ENCODE data around the gene KRT32. TPM values are rescaled to one million over a fixed set of nuclear protein-coding genes. Genes with fewer than 3 reads are reported as not detected.

Gene KRT32
- total RNA-seq, 2 experiments from 2014 or later = not detected

GRCh38 chr17:41490000-41490990 lies 23.1 kb upstream of the KRT32 start:
- Mint-ChIP-seq H3K4me3 (no peak overlapping the region), H3K9me3 (no peaks in the 10 kb centered on the region), H3K27ac (no peak overlapping the region), H3K36me3 (no peaks in the 10 kb centered on the region), H3K4me1 (ENCODE audit: low read depth) (peaks cover 9% of the 10 kb centered on the region), H3K27me3 (no peaks in the 10 kb centered on the region)
- POLR2A ChIA-PET = no interaction called here
- intact Hi-C loops (cut with micrococcal nuclease) = loop anchor here (10.0 kb wide), 1 partner anchor 85 kb away; no protein-coding TSS in a partner anchor
- CTCF ChIA-PET = interaction anchor here (0.7 to 7.9 kb wide), 5 partner anchors 59 to 549 kb away, joined by 3 to 41 read pairs (median 6); no protein-coding TSS in a partner anchor
- DNase-seq = no peak

DNA sequence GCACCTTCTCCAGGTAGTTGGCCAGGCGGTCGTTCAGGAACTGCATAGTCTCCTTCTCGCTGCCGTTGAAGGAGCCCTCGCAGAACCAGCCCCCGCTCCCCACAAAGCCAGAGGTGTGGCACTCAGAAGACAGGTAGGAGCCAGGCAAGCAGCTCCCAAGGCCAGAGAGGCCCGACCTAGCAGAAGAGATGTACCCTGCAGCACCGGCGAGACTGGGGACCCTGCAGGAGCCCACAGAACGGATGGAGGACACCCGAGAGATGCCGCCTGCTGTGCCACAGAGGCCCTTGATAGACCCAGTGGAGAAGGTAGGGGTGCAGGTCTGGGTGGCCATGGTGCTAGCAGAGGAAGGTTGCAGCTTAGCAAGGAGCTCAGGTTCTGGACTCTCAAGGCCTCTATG lies 22.3 kb upstream of the KRT32 start, which contains the start of gene KRT36:
KRT36 (minus strand) TSS at position 380 of the 400 bp plus-strand sequence; CDS start at position 334, 46 bp downstream.
- intact Hi-C loops (cut with micrococcal nuclease) = no loop called here
- no peaks in the 10 kb centered on the region for H3K9me3 Mint-ChIP-seq

GRCh38 chr17:41486809-41487530 lies 19.8 kb upstream of the KRT32 start:
- no peaks in the 10 kb centered on the region for H3K9me3 Mint-ChIP-seq
- H3K4me3 Mint-ChIP-seq = no peak overlapping the region
- H3K36me3 Mint-ChIP-seq = no peaks in the 10 kb centered on the region
- ChIA-PET POLR2A (no interaction called here), CTCF (interaction anchor here (0.7 to 7.9 kb wide), 8 partner anchors 9 to 176 kb away, joined by 3 to 41 read pairs (median 4); no protein-coding TSS in a partner anchor)
- no peaks in the 10 kb centered on the region for H3K27me3 Mint-ChIP-seq
- H3K4me1 Mint-ChIP-seq (ENCODE audit: low read depth) = peaks cover 9% of the 10 kb centered on the region
- H3K27ac Mint-ChIP-seq = no peak overlapping the region
- intact Hi-C loops (cut with micrococcal nuclease) = no loop called here
- peak; percentile 60 for DNase-seq

More for the DNA sequence above, 22.3 kb upstream of the KRT32 start, which contains the start of gene KRT36:
- ChIA-PET POLR2A (no interaction called here), CTCF (interaction anchor here (0.9 to 7.9 kb wide), 3 partner anchors 60 to 173 kb away, joined by 3 to 41 read pairs (median 15); no protein-coding TSS in a partner anchor)
- H3K4me1 Mint-ChIP-seq (ENCODE audit: low read depth) = peaks cover 9% of the 10 kb centered on the region
- no peak within 1 kb of the TSS for H3K4me3 Mint-ChIP-seq
- DNase-seq = no peak
- H3K27me3 Mint-ChIP-seq = no peaks in the 10 kb centered on the region
- no peak within 1 kb of the TSS for H3K27ac Mint-ChIP-seq
- H3K36me3 Mint-ChIP-seq = no peaks in the 10 kb centered on the region

GRCh38 chr17:41486316-41486715 lies 19.1 kb upstream of the KRT32 start:
- no peaks in the 10 kb centered on the region for H3K9me3 Mint-ChIP-seq
- intact Hi-C loops (cut with micrococcal nuclease) = no loop called here
- ChIA-PET CTCF (interaction anchor here (1.3 to 7.9 kb wide), 3 partner anchors 12 to 176 kb away, joined by 3 to 41 read pairs (median 15); no protein-coding TSS in a partner anchor), POLR2A (no interaction called here)
- H3K36me3 Mint-ChIP-seq = no peaks in the 10 kb centered on the region
- H3K27ac Mint-ChIP-seq = no peak overlapping the region
- no peak overlapping the region for H3K4me3 Mint-ChIP-seq
- peaks cover 9% of the 10 kb centered on the region for H3K4me1 Mint-ChIP-seq (ENCODE audit: low read depth)
- no peak for DNase-seq
- no peaks in the 10 kb centered on the region for H3K27me3 Mint-ChIP-seq

GRCh38 chr17:41484920-41485904 lies 18.0 kb upstream of the KRT32 start:
- Mint-ChIP-seq H3K9me3 (no peaks in the 10 kb centered on the region), H3K27ac (no peak overlapping the region), H3K4me1 (ENCODE audit: low read depth) (peaks cover 3% of the 10 kb centered on the region), H3K27me3 (no peaks in the 10 kb centered on the region), H3K4me3 (no peak overlapping the region), H3K36me3 (no peaks in the 10 kb centered on the region)
- intact Hi-C loops (cut with micrococcal nuclease) = no loop called here
- DNase-seq = no peak
- ChIA-PET POLR2A (no interaction called here), CTCF (interaction anchor here (1.1 to 7.9 kb wide), 3 partner anchors 12 to 178 kb away, joined by 4 to 41 read pairs (median 5); no protein-coding TSS in a partner anchor)

GRCh38 chr17:41483991-41484826 lies 17.0 kb upstream of the KRT32 start:
- intact Hi-C loops (cut with micrococcal nuclease) = no loop called here
- no peak overlapping the region for H3K27ac Mint-ChIP-seq
- CTCF ChIA-PET = interaction anchor here (1.1 to 7.9 kb wide), 3 partner anchors 13 to 179 kb away, joined by 4 to 41 read pairs (median 5); no protein-coding TSS in a partner anchor

GRCh38 chr17:41483531-41483930 lies 16.3 kb upstream of the KRT32 start:
- H3K4me1 Mint-ChIP-seq (ENCODE audit: low read depth) = no peaks in the 10 kb centered on the region
- ChIA-PET CTCF (interaction anchor here (7.9 kb wide), 1 partner anchor 66 kb away, joined by 41 read pairs; no protein-coding TSS in a partner anchor), POLR2A (no interaction called here)
- H3K36me3 Mint-ChIP-seq = no peaks in the 10 kb centered on the region
- no peaks in the 10 kb centered on the region for H3K9me3 Mint-ChIP-seq
- H3K4me3 Mint-ChIP-seq = no peak overlapping the region
- H3K27me3 Mint-ChIP-seq = no peaks in the 10 kb centered on the region
- no peak for DNase-seq
- H3K27ac Mint-ChIP-seq = no peak overlapping the region
- intact Hi-C loops (cut with micrococcal nuclease) = no loop called here

More at GRCh38 chr17:41483991-41484826, 17.0 kb upstream of the KRT32 start:
- Mint-ChIP-seq H3K4me3 (no peak overlapping the region), H3K27me3 (no peaks in the 10 kb centered on the region), H3K4me1 (ENCODE audit: low read depth) (no peaks in the 10 kb centered on the region), H3K9me3 (no peaks in the 10 kb centered on the region), H3K36me3 (no peaks in the 10 kb centered on the region)
- POLR2A ChIA-PET = no interaction called here
- no peak for DNase-seq

DNA sequence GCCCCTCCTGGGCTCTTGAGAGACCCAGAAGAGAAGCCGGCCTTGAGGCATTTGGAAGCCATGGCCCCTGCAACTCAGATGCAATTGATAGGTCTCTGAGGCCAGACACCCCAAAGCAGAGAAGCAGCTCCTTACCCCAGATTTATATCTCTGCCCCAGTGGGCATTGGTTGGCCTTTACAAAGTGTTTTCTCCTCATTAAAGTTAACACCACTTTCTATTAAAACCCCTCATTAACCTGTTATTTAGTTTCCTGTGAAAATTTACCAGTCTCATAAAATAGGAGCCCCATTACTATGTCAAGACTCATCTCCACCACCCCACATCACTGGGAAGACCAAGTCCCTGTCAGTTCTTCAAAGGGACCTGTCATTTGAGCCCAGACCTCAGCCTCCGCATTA lies 13.8 kb upstream of the KRT32 start, which contains the start of gene KRT35:
KRT35 (minus strand) TSS at position 116 of the 400 bp plus-strand sequence; CDS start at position 62, 54 bp downstream.
- intact Hi-C loops (cut with micrococcal nuclease) = no loop called here
- no peak within 1 kb of the TSS for H3K4me3 Mint-ChIP-seq
- ChIA-PET POLR2A (no interaction called here), CTCF (interaction anchor here (1.3 to 1.8 kb wide), 2 partner anchors 69 to 571 kb away, joined by 3 to 6 read pairs; no protein-coding TSS in a partner anchor)
- H3K9me3 Mint-ChIP-seq = no peaks in the 10 kb centered on the region
- DNase-seq = no peak
- no peaks in the 10 kb centered on the region for H3K36me3 Mint-ChIP-seq
- no peaks in the 10 kb centered on the region for H3K27me3 Mint-ChIP-seq
- H3K27ac Mint-ChIP-seq = no peak within 1 kb of the TSS
- no peaks in the 10 kb centered on the region for H3K4me1 Mint-ChIP-seq (ENCODE audit: low read depth)

DNA sequence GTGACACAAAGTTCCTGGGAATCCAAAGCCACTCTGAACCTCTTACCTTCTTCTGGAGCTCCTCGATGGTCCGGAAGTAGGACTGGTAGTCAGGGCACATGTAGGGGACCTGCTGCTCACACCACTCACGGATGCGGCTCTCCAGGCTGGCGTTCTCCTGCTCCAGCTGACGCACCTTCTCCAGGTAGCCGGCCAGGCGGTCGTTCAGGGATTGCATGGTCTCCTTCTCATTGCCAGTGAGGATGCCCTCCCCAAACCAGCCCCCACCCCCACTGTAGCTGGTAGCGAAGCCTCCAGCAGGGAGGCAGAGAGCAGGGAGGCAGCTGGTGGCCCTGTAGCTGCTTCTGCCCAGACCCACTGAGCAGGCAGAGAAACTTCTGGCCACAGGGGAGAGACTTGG lies 13.4 kb upstream of the KRT32 start:
- no peak overlapping the region for H3K4me3 Mint-ChIP-seq
- ChIA-PET POLR2A (no interaction called here), CTCF (interaction anchor here (1.3 to 1.8 kb wide), 2 partner anchors 69 to 571 kb away, joined by 3 to 6 read pairs; no protein-coding TSS in a partner anchor)
- H3K36me3 Mint-ChIP-seq = no peaks in the 10 kb centered on the region
- no peaks in the 10 kb centered on the region for H3K4me1 Mint-ChIP-seq (ENCODE audit: low read depth)
- no peaks in the 10 kb centered on the region for H3K27me3 Mint-ChIP-seq
- H3K9me3 Mint-ChIP-seq = no peaks in the 10 kb centered on the region
- intact Hi-C loops (cut with micrococcal nuclease) = no loop called here
- H3K27ac Mint-ChIP-seq = no peak overlapping the region
- DNase-seq = no peak

- Mint-ChIP-seq H3K9me3 (no peaks in the 10 kb centered on the region), H3K36me3 (no peaks in the 10 kb centered on the region), H3K27ac (no peak overlapping the region), H3K4me1 (ENCODE audit: low read depth) (no peaks in the 10 kb centered on the region), H3K4me3 (no peak overlapping the region), H3K27me3 (no peaks in the 10 kb centered on the region)
- POLR2A ChIA-PET = no interaction called here
- DNase-seq = no peak
- CTCF ChIA-PET = interaction anchor here (1.3 to 1.8 kb wide), 3 partner anchors 69 to 570 kb away, joined by 3 to 6 read pairs (median 4); no protein-coding TSS in a partner anchor
- intact Hi-C loops (cut with micrococcal nuclease) = no loop called here
These were observed 12.9 kb upstream of the KRT32 start for GRCh38 chr17:41480136-41480535.

All from activated CD4-positive, alpha-beta memory T cell treated with anti-CD3 and anti-CD28 coated beads for 36 hours (primary cell).